Muscle layer of colon (tissue), 2 donors: ENCODE measurements around the gene SPATA25.
A peak's percentile ranks its signal among the peaks of the same experiment; 100 is the strongest.

Experiments used
- H3K27ac ChIP-seq: one replicate; pipeline ENCODE4 v1.7.0; 2013; ENCODE audit warnings: low read depth, mild to moderate bottlenecking, low read length, moderate library complexity
- H3K27me3 ChIP-seq, 2 donors: one replicate each; pipeline ENCODE4 v1.7.0; 2013; ENCODE audit warnings: low read length in 2 of 2, mild to moderate bottlenecking in 2 of 2; ENCODE audit not compliant: insufficient read depth in 2 of 2, control insufficient read depth in 1 of 2
- H3K36me3 ChIP-seq: one replicate; pipeline ENCODE4 v1.7.0; 2013; ENCODE audit warnings: mild to moderate bottlenecking, low read length; ENCODE audit not compliant: insufficient read depth
- H3K4me1 ChIP-seq: one replicate; pipeline ENCODE4 v1.7.0; 2013; ENCODE audit warnings: mild to moderate bottlenecking, low read length; ENCODE audit not compliant: insufficient read depth
- H3K4me3 ChIP-seq, 2 donors: one replicate each; pipeline ENCODE4 v1.7.0; 2013; ENCODE audit warnings: low read length in 2 of 2, low read depth in 1 of 2, mild to moderate bottlenecking in 1 of 2, moderate library complexity in 1 of 2
- H3K9ac ChIP-seq: one replicate; pipeline ENCODE4 v1.7.0; 2013; ENCODE audit warnings: low read length
- H3K9me3 ChIP-seq: one replicate; pipeline ENCODE4 v1.7.0; 2013; ENCODE audit warnings: mild to moderate bottlenecking, low read length
- donor health status: abdominal sarcoma.
- donor health status: Adenocarcinoma of cecum.

SPATA25 gene

DNA sequence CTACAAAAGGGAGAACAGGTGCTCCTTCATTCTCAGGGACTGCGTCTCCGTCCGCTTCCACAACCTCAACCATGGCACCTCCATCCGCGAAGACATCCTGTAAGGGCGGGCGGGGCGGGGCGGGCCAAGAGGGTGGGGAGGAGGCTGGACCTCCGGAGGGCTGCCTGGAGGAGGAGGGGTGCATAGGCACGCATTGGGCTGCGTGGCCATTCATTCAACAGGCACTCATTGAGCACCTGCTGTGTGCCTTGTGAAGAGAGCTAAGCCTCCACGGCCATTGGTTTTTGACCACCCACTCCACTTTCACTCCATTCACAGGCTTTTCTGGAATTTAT lies 29.6 kb downstream of the SPATA25 start:
- H3K27me3 ChIP-seq = no peaks in the 10 kb centered on the region
- H3K4me3 ChIP-seq = peak overlapping the region; percentile 78 to 92
- no peak overlapping the region for H3K9ac ChIP-seq
- H3K9me3 ChIP-seq = no peaks in the 10 kb centered on the region
- peaks cover 18% of the 10 kb centered on the region for H3K4me1 ChIP-seq
- peaks cover 19% of the 10 kb centered on the region for H3K36me3 ChIP-seq
- H3K27ac ChIP-seq = peak overlapping the region; percentile 74

DNA sequence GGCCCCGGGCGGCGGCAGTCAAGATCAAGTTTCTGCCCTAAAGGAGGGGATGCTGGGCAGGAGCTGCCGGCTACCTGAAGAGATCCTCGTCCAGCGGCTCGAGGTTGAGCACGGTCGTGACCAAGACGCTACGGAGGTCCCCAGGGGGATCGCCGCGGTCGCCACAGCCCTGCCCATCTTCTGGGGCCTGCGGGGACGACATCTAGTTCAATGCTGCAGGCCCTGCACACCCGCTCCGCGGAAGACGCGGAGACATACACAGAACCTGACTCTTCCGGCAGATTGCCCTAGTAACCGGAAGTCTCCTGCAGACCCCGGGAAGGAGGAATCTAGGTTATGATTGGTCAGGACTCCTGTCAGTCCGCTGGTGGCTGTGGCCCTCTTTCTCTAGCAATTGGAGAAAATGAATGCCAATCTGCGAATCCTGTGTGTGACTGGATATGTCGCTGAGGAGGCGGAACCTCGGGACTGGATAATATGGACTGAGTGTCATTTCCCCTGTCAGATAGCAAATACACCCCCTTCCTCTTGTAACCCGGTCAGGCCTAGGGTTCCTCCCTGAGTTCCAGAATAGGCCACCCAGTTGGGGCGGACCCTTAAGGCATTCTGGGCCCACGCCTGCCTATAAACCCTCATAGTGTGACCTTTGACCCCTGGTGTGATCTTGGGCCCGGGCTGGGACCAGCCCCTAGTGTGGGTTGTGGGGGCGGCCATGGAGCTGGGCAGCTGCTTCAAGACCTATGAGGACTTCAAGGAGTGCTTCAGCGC lies 30.1 kb downstream of the SPATA25 start, which contains the start of the genes ACOT8 and ZSWIM3:
Gene ACOT8 (minus strand): TSS at position 279 of the 768 bp plus-strand sequence. CDS start 77 bp downstream, at position 202.
Gene ZSWIM3 (plus strand): TSS at position 501 of the 768 bp plus-strand sequence. CDS start 212 bp downstream, at position 713.
- Histone ChIP-seq H3K9me3 (no peaks in the 10 kb centered on the region), H3K36me3 (peaks cover 20% of the 10 kb centered on the region), H3K4me1 (peaks cover 18% of the 10 kb centered on the region), H3K9ac (peak within 1 kb of the TSS; percentile 71), H3K4me3 (peak within 1 kb of the TSS; percentile 78 to 92), H3K27me3 (no peaks in the 10 kb centered on the region), H3K27ac (peak within 1 kb of the TSS; percentile 80)

DNA sequence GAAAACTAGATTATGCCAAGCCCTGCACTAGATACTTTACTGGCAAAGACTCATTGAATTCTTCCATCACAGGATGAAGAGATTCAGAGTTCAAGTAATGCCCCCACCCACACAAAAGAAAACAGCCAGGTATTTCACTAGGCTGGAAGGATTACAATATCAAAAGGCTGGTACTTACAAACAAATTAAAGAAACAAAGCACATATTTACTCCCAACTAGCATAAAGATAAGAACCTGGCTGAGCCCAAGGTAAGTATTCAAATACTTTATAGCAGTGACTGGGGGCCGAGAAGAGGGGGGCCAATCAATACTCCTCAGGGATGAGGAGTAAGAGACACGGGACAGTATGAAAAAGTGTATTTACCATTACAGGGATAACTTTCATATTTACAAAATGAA lies 33.9 kb downstream of the SPATA25 start:
- Histone ChIP-seq H3K27ac (no peak overlapping the region), H3K27me3 (no peaks in the 10 kb centered on the region), H3K4me3 (no peak overlapping the region), H3K9ac (no peak overlapping the region), H3K4me1 (peaks cover 18% of the 10 kb centered on the region), H3K9me3 (no peaks in the 10 kb centered on the region), H3K36me3 (peaks cover 42% of the 10 kb centered on the region)

DNA sequence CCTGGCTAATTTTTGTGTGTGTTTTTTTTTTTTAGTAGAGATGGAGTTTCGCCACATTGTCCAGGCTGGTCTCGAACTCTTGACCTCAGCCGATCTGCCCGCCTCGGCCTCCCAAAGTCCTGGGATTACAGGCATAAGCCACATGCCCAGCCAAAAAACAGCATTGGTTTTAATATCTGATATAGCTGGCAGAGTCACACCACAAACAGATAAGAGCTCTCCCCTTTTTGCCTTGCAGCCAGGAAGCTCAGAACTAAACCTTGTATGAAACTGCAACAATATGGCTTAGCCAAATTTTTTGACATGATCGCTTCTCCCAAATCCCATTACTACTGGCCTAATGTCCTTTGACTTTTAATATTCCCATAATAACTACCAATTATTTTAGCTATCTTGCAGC lies 35.1 kb downstream of the SPATA25 start:
- Histone ChIP-seq H3K4me1 (peaks cover 18% of the 10 kb centered on the region), H3K27me3 (no peaks in the 10 kb centered on the region), H3K9me3 (no peaks in the 10 kb centered on the region), H3K36me3 (peaks cover 49% of the 10 kb centered on the region), H3K27ac (no peak overlapping the region), H3K9ac (no peak overlapping the region), H3K4me3 (no peak overlapping the region)

DNA sequence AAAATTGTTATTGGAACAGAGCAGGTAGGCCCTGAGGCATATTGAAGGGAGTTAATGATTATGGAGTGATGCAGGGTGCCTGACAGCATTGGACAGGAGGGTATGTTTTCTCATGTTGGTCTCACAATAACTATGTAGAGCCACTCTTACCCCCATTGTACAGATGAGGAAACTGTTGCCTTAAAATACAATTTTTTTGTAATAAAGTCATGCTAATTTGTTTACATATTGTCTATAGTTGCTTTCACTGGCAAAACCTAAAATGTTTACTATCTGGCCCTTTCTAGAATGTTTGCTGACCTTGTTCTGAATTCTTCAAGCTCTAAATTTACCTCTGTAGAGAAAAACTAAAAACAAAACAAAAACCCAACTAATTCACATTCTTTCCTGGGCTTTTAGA lies 35.9 kb downstream of the SPATA25 start:
- Histone ChIP-seq H3K4me1 (peaks cover 16% of the 10 kb centered on the region), H3K27me3 (no peaks in the 10 kb centered on the region), H3K4me3 (no peak overlapping the region), H3K27ac (no peak overlapping the region), H3K9ac (no peak overlapping the region), H3K36me3 (peaks cover 54% of the 10 kb centered on the region), H3K9me3 (no peaks in the 10 kb centered on the region)

DNA sequence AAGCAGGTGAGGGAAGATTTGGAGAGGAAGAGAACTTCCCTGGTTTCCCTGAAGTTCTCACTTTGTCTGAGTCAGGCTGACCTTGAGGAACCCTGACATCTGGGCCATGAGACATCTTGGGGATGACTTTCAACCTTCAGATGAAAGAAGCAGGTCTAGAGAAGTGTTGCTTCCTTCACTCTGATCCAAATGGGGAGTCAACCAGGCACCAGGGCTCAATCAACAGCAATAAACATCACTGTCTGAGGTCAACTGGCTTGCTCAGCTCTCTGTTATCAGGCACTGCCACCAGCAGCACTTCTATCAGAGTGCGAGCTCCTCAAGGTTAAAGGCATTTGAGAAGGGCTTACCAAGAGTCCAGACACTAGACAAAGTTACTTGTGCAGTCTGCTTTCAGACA lies 36.5 kb downstream of the SPATA25 start:
- peaks cover 14% of the 10 kb centered on the region for H3K4me1 ChIP-seq
- no peak overlapping the region for H3K9ac ChIP-seq
- H3K27me3 ChIP-seq = no peaks in the 10 kb centered on the region
- no peak overlapping the region for H3K27ac ChIP-seq
- H3K4me3 ChIP-seq = no peak overlapping the region
- H3K9me3 ChIP-seq = no peaks in the 10 kb centered on the region
- peaks cover 59% of the 10 kb centered on the region for H3K36me3 ChIP-seq

DNA sequence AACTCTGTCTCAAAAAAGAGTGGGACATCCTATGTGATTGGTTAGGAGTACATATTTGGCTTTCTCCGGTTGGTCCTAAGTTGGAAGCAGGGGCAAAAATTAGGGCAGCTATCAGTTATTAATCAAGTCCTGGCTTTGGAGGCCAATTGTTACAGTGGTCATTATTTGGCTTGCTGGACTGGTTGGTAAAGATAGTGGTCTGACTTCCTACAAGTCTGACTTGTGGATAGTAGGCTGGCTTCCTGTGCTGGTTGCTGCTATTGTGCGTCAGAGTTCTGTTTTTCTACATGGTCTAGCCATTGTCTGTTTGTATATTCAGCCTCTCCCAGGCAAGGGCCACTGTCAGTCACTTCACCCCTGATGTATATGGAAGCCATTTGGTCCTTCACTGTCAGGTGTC lies 37.2 kb downstream of the SPATA25 start:
- H3K9me3 ChIP-seq = no peaks in the 10 kb centered on the region
- no peak overlapping the region for H3K4me3 ChIP-seq
- no peaks in the 10 kb centered on the region for H3K27me3 ChIP-seq
- H3K27ac ChIP-seq = no peak overlapping the region
- H3K9ac ChIP-seq = no peak overlapping the region
- peaks cover 11% of the 10 kb centered on the region for H3K4me1 ChIP-seq
- peaks cover 63% of the 10 kb centered on the region for H3K36me3 ChIP-seq

DNA sequence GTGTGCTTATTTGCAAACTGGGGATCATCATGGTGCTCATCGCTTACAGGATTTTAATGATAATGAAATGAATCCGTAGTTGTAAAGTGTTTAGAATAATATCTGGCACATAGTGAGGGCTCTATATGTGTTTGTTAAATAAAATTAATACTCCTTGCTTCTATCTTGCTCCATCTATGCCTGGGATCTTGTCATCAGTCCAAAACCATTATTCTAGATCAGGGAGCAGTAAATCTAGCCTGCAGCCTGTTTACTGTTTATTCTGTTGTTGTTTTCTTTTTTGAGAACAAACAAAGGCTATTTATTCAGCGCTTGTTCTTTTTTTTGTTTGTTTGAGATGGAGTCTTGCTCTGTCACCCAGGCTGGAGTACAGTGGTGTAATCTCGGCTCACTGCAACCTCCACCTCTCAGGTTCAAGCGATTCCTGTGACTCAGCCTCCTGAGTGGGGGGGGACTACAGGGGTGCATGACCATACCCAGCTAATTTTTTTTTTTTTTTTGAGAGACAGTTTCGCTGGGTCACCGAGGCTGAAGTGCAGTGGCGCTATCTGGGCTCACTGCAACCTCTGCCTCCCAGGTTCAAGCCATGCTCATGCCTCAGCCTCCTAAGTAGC lies 38.3 kb downstream of the SPATA25 start:
- H3K9me3 ChIP-seq = no peaks in the 10 kb centered on the region
- H3K27ac ChIP-seq = no peak overlapping the region
- H3K9ac ChIP-seq = no peak overlapping the region
- H3K36me3 ChIP-seq = peaks cover 62% of the 10 kb centered on the region
- no peaks in the 10 kb centered on the region for H3K27me3 ChIP-seq
- no peak overlapping the region for H3K4me3 ChIP-seq
- H3K4me1 ChIP-seq = peaks cover 5% of the 10 kb centered on the region

DNA sequence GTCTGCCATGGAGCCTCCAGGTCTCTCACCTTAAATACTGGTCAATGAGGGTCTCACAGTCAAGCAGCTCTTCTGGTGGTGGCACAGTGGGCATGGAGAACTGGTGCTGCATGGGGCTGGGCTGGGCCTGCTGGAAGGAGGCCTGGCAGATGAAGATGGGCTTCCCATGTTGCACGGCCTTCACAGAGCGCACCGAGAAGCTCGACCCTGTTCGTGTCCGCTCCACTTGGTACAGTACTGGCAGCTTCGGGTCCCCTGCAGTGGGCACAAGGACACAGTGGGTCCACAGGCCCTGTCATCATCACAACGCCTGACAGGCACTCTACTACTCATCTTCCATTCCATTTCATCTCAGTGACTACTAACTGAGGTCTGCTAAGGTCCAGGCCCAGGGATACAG lies 39.0 kb downstream of the SPATA25 start:
- H3K9me3 ChIP-seq = no peaks in the 10 kb centered on the region
- no peaks in the 10 kb centered on the region for H3K27me3 ChIP-seq
- no peak overlapping the region for H3K4me3 ChIP-seq
- peaks cover 12% of the 10 kb centered on the region for H3K4me1 ChIP-seq
- H3K27ac ChIP-seq = no peak overlapping the region
- peaks cover 64% of the 10 kb centered on the region for H3K36me3 ChIP-seq
- H3K9ac ChIP-seq = no peak overlapping the region

DNA sequence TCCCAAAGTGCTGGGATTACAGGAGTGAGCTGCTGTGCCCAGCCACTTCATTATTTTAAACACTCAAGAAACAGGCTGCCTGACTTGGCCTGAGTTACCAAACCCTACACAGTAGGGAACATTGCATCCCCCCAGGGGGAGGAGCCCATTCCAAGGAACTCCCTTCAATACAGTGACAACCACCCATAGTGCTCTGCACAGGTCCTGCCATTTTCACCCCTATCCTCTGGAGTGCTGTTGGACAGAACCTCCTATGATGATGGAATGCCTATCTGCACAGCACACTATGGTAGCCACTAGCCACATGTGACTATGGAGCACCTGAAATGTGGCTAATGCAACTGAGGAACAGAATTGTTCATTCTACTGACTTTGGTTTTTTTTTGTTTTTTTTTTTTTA lies 42.0 kb downstream of the SPATA25 start:
- H3K4me1 ChIP-seq = peaks cover 37% of the 10 kb centered on the region
- no peaks in the 10 kb centered on the region for H3K9me3 ChIP-seq
- no peak overlapping the region for H3K9ac ChIP-seq
- no peak overlapping the region for H3K4me3 ChIP-seq
- H3K36me3 ChIP-seq = peaks cover 62% of the 10 kb centered on the region
- no peak overlapping the region for H3K27ac ChIP-seq
- H3K27me3 ChIP-seq = no peaks in the 10 kb centered on the region

DNA sequence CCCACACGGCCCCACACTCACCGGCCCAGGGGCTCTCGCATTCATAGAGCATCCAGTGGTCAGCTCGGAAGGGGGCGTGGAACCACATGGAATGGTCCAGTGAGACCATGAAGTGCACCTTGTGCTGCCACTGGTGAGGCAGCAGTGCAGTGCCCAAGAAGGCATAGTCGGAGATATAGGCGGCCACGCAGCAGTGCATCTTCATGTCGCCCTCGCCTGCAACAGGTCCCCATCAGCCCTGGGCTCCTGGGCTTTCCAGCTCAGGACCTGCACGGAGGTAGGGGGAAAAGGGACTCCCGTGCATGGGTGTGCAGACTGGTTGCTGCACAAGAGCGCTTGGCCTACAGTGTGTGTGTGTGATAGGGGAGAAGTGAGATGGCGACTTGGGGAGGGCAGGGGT lies 43.9 kb downstream of the SPATA25 start:
- no peak overlapping the region for H3K9ac ChIP-seq
- H3K9me3 ChIP-seq = no peaks in the 10 kb centered on the region
- H3K27me3 ChIP-seq = no peaks in the 10 kb centered on the region
- no peak overlapping the region for H3K4me3 ChIP-seq
- peaks cover 59% of the 10 kb centered on the region for H3K36me3 ChIP-seq
- no peak overlapping the region for H3K27ac ChIP-seq
- peaks cover 37% of the 10 kb centered on the region for H3K4me1 ChIP-seq
